CD1c-positive myeloid dendritic cell (primary cell): ENCODE results near the gene GRIK3.

Source experiments
- DNase-seq: peaks from one replicate; pipeline ENCODE4 v3.0.0-alpha.2; 2016; ENCODE audit errors: extremely low spot score

Gene GRIK3

DNA sequence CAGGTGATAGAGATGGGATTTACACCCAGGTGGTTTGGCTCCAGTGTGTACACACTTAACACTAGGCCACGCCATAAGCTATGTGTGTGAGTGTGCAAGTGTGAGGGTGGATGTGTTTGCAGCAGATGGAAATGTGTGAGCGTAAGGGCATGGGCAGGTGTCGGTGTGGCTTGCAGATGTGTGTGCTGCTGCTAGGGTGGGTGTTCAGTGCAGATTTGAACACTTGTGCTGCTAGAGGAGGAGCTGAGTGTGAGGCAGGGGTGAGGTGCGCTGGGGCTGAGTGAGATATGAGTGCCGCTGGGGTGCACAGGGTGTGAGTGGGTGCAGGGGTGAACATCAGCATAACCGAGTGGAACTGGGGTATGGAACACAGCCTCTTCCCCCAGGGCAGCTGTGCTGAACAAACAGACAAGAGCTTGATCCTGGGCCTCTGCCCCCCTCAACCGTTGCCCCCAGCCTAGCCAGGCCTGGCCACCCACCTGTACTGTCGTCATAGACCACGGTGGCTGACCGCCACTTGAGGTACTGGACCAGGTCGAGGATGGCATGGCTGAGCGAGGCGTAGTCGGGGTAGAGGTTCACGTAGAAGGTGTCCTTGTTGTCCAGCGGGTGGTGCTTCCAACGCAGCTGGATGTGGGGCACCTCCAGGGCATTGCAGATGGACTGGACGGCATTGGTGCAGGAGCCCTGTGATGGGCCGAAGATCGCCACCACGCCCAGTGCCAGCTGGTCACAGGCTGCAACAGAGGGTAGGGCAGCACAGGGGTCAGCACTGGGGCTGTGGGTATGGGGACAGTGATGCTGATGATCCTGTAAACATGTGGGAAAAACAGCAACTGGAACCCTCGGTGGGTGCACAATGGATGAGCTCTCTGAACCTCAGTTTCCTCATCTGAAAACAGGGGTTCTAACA is 153.9 kb downstream of the GRIK3 start:
- no peak for DNase-seq

DNA sequence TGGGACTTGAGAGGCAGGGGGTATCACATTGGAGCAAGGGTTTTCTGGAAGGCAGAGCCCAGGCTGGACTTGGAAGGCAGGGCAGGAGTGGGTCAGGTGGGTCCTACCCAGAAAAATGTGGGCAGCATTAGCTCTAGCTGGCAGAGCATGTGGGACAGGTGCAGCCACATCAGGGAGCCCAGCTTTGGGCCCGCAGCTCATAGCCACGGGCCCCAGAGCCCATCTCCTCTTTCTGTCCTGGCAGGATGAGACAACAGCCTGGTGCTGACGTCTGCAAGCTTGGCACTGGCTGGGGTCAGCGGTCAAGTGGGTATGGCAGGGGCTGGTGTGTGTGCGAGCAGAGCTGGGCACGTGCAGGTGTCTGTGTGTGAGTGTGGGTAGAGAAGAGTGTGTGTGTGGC is 154.7 kb downstream of the GRIK3 start:
- no peak for DNase-seq

DNA sequence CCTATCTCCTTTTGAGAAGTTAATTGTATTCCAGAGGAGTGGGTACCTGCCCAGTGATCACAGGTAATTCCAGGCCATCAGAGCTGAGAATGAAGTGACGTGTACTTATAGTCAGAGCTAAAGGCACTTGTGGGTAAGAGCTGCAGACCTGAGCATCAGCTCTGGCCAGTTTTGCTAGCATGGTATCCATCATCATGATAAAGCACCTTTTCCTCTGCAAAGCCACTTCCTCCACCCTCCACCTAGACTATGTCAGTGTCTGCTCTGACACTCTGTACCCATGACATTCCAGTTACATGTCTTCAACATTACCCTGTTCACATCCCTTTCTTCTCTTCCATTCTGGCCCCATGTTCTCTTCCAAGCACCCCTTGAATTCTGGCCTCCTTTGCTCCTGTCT is 157.3 kb downstream of the GRIK3 start:
- DNase-seq = no peak

DNA sequence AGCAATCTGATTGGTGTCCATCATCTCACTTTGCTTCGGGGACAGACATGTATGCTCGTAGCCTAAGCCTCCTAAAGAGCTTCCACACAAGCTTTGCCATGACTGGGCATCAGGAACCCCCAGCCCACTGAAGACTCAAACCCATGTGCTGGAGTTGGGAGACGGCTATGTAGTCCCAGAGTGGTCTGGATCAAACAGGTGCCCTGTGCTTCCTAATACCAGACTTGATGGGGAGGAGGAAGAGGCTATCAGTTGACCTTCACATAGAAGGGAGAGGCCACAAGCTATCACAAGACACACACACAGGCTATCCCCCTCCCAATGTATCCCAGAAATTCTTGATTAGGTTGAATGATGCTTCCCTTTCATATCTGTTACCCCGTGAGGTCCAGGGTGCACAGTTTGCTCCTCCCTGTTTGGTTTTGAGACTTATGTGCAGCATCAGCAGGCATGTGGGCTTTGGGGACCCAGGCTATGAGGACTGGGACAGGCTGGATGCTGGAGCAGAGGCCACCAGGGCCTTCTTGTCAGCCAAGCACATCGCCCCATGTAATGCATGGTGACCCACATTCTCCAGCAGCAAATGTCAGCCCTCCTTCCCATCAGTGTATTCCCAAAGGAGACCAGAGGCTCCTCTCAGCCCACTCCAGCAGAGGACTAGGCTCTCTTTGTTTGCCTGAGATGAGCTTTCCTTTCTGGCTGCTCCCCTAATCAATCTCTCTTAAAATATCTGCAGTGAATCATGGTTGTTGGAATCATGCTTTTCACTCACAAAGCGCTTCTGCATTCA is 159.8 kb downstream of the GRIK3 start:
- DNase-seq = no peak

DNA sequence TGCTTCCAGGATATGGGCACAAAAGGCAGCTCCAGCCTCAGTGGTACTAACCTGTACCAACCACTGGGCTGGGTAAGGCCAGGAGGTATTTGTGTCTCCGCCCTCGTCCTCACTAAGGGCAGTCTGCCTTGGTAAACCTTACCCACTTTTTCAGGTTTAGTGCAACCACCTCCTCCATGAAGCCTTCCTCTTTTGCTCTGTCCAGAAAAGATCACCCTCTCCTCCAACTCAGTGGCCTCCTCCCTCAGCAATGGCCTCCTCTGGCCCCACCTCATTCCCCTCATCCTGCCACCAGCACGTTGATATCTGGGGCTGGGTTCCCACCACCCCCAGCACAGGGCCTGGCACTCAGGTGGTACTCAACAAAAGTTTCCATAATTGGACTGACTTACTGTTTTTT is 161.5 kb downstream of the GRIK3 start:
- no peak for DNase-seq

DNA sequence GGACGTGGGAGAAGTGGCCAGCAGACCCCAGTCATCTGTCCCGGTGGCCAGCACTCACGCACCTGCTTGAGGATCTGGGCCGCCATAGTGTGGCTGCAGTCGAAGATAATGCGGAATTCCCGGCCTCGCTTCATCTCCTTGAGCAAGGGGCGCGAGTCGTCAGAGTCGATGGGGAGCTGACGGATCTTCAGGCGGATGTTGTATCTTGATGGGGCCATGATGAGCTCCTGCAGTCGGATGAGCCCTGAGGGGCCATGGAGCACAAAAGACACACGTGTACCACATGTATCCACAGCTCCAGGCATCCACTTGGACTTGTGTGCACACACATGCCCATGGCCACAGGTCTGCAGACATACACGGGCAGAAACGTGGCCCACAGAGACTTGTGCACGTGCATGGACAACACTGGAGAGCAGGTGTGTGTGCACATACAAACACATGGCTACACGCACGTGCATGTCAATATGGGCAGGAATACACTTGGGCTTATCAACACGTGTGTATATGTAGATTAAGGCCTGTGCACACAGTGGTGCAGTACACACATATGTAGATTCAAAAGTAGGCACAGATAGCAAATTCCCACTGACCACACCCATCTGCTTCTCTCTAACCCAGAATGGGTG is 162.1 kb downstream of the GRIK3 start:
- no peak for DNase-seq

DNA sequence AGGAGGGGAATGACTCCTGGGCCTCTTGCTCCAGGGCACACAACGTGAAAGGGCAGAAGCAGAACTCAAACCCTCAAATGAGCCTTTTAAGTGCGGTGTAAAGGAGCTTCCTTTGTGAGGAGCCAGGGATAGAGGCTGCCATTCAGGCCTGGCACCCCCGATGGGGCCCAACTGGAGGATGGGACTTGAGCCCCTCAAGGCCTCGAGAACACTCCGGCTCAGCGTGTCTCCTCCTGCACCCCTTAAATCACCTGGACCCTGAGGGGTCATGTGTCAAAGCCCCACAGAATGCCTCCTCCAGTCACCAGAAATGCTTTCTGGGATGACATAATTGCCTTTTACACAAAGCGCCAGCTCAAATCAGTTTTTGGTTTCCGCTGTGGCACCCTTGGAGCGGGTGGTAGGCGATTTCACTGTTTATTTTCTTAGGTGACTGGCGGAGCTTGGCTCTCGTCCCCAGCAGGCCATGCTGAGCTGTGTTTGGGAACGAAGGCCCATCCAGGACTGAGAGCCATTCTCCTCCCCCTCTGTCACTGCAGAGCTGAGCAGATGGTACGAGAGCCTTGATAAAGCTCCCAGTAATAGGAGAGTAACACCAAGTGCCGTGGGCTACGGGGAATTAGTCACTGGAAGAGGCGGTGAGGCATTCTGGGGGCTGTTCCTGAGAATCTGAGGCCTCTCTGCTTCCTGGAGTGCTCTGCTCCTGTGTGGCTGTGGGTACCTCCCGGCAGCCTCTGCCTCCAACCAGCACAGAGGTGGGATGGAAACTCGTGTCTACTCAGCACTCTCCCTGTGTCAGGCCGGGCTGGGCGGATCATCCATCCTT is 163.0 kb downstream of the GRIK3 start:
- DNase-seq = no peak

DNA sequence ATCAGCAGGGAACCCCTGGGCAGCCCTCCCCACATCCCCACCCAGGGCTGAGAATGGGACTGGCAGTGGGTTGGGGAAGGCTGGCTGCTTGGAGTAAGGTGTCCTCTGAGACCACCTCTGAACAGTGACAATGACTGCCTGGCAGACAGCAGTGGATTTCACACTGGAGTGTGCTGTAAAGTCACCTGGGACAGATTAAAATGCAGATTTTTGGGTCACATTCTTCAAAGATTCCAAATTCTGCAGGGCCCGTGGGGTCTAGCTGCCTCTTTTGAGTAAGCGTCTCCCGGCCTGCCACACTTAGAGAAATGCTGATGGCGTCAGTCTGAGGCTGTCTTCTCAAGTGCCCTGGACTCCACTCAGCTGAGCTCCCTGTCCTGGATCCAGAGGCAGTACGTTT is 164.5 kb downstream of the GRIK3 start:
- DNase-seq = no peak

DNA sequence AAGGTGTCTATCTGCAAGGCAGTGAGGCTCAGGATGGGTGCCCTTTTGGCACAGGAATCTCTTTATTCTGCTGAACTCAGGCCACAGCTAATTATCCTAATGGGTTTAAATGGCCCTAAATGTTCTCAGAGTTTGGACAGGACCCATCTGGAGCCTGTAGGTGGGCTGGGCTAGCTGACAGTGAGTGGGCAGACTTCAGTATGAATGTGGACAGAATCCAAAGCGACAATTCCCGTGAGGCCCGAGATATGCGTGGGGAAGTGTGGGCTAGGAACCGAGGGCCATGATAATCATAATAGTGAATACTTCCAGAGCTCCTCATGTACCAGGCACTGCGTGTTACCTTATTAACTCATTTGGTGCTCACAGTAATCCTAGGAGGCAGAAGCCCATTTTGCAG is 165.3 kb downstream of the GRIK3 start:
- DNase-seq = no peak

DNA sequence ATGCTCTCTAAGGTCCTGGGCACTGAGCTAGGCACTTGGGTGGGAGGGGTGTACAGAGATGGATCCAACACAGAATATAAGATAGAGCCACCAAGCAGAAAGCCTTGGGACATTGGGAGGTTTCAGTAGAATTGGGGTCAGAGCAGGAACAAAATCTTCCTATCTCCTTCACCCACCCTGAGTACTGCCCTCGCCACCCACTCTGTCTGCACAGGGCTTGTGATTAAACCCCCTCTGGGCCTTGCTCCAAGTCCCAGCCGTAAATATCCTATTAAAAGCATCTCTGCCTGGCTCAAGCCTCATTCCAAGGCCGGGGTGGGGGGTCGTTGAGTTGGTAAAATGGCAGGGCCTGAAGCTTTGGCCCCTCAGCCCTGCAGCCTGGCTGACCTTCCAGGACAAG is 166.7 kb downstream of the GRIK3 start:
- no peak for DNase-seq

DNA sequence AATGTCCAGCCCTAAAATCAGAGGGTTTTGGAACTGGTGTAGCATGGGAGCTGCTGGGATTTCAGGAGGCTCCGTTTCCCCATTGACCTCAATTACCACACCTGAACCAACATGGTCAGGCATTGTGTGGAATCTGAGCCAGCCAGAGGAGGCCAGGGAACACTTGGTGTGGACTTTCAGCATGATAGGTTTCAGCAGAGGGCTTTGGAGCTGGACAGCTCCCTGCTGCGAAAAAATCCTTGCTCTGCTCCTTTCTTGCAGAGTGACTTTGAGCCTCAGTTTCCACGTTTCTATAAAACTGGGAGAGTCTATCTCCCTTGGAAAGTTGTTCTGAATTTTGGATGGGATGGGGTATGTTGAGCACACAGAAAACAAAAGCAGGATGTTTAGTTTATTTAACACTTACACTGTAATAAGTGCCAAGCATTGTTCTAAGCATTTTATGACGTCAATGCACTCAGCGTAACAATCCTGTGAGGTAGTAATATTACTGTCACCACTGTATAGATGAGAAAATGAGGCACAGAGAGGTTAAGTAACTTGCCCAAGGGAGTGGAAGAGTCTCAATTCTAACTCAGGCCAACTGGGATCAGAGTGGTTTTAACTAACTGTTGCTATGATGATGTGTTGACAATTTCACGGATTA is 168.0 kb downstream of the GRIK3 start:
- no peak for DNase-seq

DNA sequence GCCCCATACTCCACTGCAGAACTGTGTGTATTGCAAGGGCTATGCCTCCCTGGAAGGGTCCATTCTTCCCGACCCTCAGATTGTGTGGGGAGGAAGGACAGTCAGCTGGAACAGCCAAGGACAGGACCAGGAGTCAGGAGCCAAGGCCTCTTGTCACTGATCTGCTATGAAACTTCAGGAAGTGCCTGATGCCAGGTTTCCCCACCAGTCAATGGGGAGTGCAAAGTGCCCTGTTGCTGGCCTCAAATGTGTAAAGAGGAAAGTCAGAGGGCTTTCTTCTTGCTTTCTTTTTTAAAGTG is 168.8 kb downstream of the GRIK3 start:
- DNase-seq = no peak

DNA sequence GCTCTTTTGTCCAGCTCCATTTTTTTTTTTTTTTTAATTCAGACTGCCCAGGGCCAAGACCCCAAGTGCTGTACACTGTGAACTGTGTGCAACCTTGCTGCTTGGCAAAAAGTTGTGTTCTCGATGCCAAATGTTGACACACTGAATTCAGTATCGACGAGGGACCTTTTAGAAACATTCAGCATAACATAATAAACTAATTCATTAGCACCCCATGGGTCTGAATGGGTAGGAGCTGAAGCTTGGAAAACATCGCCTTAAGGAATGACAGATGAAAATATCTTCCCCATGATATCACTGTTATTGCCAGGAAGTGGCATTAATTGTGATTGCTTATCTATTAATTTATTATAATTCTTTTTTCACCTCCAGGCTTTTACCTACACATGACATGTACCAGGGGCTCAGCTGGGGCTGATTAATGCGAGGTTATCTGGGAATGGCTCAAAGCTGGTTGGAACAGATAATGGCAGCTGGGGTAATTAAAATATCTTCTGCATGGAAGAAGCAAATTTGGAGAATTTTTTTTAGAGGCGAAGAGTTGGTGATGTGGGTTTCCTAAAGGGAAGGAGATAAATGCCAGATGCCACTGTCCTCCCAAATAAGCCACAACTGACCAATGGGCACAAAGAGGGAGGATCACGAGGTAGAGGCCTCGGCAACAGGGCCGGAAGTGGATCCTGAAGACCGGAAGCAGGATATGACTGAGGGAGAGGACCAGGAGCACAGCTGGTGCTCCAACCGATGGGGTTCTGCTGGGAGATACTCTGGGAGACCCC is 169.3 kb downstream of the GRIK3 start:
- DNase-seq = no peak

DNA sequence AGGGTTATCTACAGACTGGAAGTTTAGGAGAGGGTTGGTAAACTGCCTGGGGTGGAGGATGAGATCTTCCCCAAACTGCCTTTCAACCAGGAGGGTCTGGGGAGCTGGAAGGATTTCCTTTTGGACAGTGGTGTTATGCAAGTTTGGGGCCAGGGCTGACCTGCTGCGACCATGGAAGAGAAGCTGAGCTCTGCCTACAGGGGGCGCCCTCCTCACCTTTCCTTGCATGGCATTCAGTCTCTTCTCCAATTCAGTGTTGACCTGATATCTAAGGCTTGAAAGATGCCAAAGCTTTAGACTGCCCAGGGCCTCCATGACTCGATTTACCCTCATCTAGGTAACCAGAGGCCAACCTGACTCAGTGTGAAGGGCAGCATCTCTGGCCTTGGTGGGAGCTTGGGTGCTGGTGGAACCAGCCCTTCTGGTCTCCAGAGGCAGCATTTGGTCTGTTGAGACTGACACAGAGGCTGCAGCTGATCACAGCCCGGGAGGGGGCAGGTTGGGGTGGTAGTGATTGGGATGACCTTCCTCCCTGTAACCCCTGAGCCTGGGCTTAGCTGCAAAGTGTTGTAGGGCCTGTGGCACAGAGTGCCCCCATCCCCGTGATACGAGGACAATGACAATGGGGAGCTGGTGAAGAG is 170.0 kb downstream of the GRIK3 start:
- peak; percentile 28 for DNase-seq

DNA sequence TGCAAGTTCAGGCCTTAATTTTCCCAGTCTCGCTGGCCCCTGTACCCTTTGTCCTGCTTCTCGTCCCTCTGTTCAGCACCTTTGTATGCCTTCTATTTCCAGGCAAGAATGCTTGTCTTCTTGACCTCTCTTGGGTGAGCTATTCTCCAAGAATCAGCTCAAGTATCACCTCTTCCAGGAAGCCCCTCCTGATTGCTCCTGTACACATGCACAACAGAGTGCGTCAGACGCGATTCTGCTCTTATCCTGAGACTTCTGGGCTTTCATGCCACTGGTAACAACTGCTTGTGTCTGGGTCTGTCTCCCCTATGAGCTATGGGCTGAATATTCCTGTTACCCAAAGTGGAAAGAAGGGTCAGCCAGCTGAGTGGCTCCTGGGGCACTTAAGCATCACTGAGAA is 170.8 kb downstream of the GRIK3 start:
- DNase-seq = no peak

DNA sequence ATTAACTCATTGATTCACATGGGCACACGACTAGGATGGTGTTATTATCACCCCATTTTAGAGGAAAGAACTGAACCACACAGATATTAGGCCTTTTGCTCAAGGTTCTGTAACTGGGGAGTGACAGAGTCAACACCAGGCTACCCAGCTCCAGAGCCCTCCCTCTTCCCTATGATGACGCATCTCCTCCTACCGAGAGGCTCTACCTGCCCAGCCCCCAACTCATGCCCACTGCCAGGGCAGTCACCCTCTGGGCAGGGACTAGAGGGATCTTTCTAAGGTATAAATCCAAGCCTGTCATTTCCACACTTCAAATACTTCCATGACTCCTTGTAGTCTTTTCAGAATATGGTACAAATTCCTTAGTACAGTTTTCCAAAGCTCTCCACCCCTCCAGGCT is 171.3 kb downstream of the GRIK3 start:
- DNase-seq = no peak

DNA sequence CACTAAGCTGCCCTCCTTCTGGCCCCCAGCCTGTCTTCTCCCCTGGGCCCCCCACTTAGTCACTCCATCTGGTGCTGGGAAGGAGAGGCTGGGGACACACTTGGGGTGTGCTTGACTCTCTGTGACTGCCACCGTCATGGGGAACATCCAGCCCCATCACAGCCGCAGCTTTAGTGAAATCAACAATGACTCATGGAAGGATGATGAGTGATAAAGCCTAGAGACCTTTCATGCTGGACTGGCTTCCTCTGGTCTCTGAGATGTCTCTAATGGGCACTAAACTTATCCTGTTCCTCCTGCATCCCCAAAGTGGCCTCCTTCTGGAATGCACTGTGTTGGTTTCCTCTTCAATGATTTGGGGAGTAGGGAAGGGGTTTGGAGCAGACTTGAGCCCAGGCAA is 172.9 kb downstream of the GRIK3 start:
- no peak for DNase-seq

DNA sequence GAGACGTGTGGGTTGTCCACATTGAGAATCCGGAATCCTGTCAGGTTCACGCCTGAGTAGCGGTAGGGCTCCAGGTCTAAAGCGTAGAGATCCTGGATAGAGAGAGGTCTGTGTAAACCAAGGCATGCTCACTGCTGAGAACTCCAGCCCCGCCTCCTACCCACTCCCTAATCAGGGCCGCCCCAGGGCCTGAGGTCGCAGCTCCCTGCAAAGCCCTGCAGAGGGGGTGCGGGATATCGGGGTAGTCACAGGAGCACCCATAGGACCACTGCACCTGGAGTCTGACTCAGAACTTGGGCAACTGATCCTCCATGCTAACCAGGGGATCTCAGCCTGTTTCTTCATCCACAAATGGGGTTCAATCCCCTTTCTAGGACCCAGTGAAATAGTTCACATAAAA is 174.4 kb downstream of the GRIK3 start:
- no peak for DNase-seq

DNA sequence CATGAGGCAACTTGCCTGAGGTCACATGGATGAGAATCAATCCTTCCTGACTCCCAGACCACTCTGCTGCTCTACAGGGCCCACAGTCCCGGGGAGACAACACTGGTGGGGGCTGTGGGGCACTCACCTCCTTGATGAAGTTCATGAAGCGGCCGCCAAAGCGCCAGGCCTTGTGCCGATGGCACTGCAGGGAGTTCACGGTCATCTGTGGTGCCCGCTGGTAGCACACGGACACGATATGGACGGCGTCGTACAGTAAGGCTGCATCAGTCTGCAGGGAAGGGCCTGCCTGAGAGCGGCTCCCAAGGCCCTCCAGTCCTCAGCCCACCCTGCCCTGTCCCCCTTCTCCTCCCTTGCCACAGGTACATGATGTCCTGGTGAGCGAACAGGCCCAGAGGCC is 175.3 kb downstream of the GRIK3 start:
- no peak for DNase-seq

DNA sequence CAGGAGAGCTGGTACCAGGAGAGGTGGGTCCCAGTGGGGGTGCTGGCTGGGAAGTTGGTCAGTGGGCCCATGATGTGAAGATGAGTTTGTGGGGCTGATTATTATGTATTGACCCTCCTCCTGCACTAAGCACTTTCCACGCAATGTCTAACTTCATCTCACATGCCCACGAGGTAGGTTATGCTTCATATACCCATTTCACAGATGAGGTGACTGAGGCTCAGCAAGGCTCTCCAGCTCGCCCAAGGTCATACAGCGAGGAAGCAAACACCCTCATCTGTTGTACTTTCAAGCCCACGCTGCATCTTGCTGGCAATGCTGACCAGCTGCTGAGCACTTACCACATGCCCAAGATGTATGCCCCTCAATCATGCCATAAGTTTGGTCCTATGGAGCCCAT is 175.8 kb downstream of the GRIK3 start:
- DNase-seq = no peak
